GM18861 (cell line): Measurements from ENCODE around the gene LRIG1.

Experiments
- ATAC-seq: cut with Tn5 transposase; IDR thresholded peaks from one replicate; pipeline ENCODE4 v1.9.1; 2021; ENCODE audit not compliant: unreplicated experiment

Gene LRIG1

DNA sequence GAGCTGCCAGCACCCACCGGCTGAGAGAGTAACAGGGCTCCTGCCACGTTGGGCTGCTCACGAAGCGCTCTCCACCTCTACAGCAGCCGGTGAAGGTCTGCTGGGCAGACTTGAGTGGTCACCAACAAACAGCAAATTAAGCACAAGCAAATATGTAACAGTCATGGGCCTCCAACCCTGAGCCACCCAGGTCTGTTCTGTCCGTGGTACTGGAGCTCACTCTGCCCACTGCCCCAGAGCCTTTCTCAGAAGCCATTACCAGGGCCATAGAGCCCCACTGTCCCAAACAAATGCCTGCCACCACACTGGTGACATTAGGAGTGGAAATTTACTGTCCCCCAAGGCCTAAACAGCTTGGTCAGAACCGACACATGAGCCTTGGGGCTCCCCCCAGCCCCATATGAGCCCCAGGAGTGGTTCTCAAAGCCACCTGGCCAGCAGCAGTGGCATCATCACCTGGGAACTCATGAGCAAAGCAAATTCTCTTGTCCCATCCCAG, 56.6 kb downstream of the LRIG1 start:
- ATAC-seq: no peak

- ATAC-seq: no peak
Observed at GRCh38 chr3:66443118-66443803, 57.6 kb downstream of the LRIG1 start.

DNA sequence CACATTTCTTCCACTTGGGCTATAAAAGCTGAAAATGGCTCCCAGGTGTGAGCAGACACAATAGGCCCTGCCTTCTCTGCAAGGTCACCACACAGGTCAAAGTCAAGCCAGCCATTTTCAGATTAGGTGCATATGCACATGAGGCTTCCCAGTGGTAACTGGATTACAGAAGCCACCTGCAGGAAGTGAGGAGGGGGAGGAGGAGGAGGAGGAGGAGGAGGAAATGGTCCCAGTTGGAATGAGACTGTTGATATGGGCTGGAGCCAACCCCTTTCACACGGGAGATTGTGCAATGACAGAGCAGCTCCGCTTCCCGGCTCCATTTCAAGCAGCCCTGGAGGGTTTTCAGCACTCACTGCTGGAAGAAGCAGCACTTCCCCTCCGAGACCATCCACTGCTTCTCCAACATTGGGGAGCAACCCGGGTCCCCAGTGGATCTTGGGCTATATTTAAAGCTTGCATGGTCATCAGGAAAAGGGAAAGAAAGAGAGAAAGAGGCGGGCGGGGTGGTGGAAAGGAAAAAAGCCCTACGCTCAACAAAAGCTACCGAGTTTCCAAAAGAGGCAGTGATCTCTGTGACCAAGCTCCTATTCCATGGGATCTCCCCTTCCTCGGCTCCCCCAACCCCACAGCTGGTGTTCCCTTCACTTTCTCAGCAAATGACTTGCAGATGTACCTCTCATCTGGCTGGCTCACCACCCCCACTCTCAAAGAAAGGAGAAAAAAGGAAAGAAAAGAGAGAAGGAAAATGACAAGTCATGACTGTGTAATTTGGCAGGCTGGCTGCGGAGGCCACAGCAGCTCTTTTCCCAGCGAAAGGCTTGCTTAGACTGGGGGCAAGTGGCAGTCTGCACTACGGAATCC, 58.3 kb downstream of the LRIG1 start:
- ATAC-seq: no peak

- no peak for ATAC-seq
Observed at GRCh38 chr3:66441692-66442091, 59.1 kb downstream of the LRIG1 start.

DNA sequence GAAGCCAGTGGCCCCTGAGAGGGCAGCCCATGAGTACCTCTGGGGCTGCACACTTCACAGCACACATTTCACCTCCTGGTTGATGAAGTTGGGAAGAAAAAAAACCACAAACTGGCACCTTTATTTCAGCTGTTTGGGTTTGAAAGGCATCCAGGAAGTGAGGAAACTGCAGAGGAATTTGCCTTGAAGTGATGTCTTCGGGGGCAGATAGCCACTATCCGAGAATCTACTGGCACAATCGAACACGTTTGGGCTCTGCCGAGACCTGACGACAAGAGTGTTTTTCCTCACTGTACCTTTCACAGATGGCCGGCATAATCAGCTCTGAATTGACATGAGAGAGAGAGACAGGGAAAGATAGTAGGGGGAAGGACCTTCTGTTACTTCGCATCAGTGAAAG, 59.7 kb downstream of the LRIG1 start:
- no peak for ATAC-seq

DNA sequence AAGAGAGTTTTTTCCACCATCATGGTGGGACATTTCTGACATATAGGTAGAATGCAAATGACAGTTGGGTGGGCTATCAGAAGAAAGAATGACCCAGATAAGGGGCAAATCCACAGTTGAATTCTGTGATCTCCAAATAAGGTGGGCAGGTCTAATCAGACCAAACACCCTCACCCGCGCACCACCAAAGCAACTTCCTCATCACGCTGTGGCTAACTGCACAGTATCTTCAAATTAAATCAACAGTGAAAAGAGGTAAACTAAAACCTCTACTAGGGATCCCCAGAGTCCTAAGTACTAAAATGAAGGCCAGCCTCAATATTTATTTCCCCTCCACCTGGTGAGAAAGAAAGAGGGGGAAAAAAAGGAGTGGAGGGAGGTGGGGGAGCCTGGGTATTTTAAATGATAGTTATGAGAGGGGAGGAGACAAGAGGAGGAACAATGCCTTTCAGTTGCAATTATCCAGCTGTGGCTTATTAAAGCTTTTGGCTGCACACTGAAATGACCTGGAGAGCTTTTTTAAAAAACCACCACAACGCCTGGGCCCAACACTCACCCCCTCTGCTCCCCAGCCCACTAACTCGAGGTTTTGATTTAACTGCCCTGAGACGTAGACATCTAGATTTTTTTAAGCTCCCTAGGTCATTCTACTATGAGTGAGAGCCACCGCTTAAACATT, 61.0 kb downstream of the LRIG1 start:
- no peak for ATAC-seq

DNA sequence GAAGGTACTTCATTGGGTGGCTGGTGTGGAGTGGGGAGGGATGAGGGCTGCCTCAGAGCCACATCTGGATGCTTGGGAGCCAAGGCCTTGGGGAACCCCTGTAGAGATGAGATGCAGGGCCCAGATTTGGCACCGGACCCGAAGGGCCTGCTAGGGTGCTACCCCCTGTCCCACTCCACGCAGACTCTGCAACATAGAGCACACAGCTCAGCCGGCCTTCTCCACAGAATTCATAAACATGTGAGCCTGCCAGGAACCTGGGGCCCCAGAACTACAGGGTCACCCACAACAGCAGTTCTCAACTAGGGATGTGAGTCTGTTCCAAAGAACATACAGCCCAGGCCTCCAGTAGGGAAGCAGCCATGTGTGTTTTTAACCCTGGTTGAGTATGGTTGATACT, 62.8 kb downstream of the LRIG1 start:
- ATAC-seq: no peak

DNA sequence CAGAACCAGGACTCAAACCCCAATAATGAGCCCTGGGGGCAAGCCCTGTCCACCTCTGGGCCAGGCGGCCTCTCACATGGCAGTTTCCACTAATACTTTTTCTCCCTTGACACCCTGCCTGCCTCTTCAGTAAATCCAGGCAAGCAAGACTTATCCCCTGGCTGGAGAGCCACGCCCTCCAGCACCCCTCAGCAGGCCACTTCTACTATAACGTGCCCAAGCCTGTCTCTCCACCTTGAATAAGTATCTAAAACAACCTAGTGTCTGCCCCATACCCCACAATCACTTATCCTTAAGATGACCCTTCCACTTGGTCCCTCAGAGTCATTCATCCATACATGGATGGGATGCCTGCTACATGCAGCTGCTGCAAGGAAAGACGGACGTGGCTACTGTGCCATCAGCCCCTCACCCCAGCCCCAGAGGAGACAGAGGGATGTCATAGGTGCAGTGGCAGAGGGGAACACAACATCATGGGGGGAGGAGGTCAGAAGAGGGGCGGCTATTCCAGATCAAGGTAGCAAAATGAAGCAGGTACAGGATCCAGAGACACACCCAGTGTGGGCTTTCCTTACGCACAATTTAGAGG, 63.4 kb downstream of the LRIG1 start:
- no peak for ATAC-seq

GRCh38 chr3:66435989-66436388, 64.8 kb downstream of the LRIG1 start:
- ATAC-seq: no peak

DNA sequence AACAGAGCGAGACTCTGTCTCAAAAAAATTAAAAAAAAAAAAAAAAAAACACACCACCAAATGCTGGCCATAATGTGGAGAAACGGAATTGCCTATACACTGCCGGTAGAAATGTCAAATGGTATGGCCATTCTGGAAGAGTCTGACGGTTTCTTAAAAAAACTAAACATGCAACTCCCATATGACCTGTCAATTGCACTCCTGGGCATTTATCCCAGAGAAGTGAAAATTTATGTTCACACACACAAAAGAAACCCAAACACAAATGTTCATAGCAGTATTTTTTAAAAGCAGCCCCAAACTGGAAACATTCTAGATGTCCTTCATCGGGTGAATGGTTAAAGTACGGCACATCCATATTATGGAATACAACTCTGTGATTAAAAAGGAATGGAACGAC, 66.1 kb downstream of the LRIG1 start:
- no peak for ATAC-seq

- ATAC-seq: no peak
Observed at GRCh38 chr3:66433522-66433782, 67.4 kb downstream of the LRIG1 start.

DNA sequence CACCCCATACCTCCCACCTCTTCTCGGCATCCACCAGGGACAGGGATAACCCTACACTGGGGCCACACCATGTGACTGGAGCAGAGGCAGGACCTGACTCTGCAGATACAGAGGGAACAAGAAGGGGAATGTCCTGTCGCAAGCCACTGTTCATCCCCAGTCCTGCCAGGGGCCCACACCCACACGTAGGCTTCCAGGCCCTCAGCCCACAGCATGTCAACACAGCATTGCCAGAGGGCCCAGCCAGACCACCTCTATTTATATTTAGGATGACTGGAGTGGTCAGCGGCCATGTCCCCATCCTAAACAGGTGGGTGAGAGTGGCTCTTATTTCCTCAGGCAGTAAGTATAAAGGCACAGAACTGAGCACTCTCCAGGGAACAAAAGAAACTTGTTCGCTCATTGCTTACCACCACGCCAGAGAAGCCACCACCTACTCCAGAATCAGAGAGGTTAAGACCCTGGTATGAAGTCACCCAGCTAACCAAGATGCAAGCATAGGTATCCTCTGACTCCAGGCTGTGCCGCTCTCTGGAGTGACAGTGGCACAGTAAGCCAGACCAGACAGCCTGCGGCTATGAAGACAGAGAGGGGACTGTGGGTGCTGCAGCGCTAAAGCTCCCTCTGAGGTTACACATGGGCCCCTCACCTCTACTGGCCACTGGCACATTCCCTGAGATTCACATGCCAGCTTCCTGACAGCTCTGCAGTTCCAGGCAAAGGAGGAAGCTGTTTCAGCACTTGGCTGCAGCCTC, 67.9 kb downstream of the LRIG1 start:
- no peak for ATAC-seq

DNA sequence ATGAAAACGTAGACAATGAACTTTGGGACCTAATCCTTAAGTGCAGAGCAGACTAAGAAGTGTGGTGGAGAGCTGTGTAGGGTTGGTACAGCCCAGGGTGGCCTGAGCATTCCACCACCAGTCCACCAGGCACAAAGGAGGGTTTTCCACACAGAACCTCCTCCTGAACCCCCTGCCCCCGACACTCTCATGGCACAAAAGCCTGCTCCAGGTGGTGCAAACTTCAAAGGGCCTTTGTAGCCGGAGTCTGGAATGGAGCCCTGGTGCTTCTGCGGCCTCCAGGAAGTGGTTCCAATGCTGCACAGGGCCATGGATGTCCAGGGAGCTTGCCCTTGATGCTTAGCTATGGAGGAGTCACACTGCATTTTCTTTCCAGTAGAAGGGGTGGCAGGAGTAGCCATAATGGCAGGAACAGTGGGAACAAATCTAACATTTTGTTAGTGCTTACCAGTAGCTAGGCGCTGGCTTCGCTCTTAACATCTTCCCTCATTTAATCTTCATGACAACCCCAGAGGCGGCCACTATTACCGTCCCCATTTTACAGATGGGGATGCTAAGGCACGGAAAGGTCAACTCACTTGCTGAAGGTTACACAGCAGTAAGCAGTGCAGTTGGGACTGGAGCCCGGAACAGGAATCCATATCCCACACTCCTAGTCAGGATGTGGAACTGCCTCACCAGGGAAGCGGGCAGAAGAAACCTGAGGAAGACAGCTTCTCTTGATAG, 68.6 kb downstream of the LRIG1 start:
- no peak for ATAC-seq

DNA sequence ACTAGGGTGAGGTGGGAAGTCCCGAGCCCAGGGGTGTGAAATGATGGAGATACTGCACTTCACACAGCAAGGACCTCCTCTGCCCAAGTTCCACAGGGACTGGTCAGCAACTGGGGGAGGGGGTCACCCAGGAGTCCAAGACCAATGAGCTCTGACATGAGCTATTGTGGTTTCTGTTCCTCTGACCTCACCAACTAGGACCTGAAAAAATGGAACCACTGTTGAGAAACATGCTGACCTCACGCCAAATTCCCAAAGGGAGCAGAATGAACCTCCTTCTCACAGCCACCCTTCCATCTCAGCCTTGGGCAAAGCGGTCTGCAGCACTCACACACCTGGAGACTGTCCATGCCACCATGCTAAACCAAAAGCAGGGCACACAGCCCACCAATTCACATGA, 69.3 kb downstream of the LRIG1 start:
- ATAC-seq: no peak

- no peak for ATAC-seq
Observed at GRCh38 chr3:66430876-66431275, 69.9 kb downstream of the LRIG1 start.

DNA sequence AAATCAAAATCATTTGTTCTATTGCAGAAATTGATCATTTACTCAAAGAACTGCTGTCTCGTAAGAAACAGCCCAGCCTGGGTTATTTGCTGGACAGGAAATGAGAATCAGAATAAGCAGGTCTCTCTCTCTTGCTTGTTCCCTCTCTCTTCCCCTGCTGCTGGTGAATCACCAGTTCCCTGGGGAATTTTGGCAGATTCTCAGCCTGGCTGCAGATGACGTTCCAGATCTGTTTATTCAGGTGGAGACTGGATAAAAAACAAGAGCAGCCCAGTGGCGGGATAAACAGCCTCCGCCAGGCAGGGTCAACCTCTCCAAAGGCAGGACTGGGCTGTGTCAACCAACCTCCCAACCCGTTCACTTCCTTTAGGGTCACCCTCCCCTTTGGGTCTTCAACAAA, 72.1 kb downstream of the LRIG1 start:
- ATAC-seq: no peak

- no peak for ATAC-seq
Observed at GRCh38 chr3:66427951-66428474, 72.8 kb downstream of the LRIG1 start.

GRCh38 chr3:66427352-66427751, 73.5 kb downstream of the LRIG1 start:
- no peak for ATAC-seq

- ATAC-seq: no peak
Observed at GRCh38 chr3:66426135-66426534, 74.7 kb downstream of the LRIG1 start.

DNA sequence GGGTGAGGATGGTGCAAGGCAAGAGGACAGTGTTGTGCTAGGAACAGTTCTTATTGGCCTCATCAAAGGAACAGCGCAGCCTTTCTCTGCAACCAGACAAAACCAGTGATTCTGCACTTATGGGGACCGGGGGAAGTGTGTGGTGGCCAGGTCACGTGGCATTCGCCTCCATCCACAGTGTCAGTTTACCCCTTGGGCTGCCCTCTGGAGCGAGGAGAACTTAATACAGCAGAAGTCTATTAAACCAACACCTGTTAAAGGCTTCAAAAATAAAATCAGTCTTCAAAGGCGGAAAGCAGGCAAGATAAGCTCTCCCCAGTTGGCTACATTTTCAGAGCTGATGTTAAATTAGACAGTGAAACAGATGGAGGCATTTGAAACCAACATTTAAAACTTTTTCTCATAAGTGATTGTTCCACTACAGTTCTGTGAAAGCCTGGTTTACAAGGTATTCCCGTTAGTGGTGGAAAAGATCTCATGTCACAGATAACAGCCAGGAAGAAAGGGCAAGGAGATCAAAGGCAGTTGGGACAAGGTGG, 75.2 kb downstream of the LRIG1 start:
- ATAC-seq: no peak
